Fibroblast of lung (primary cell): ENCODE data around the gene SAE1. TPM values are rescaled to one million over a fixed set of nuclear protein-coding genes. Genes with fewer than 3 reads are reported as not detected.

ENCODE experiments used
- DNase-seq, 2 donors: peaks; one replicate each; pipeline versions ENCODE4 v3.0.0 to v3.0.0-alpha.2; 2010; ENCODE audit warnings: low read depth in 2 of 2
- H2AFZ ChIP-seq: 2 replicates; pipeline ENCODE4 v1.5.1; 2012; ENCODE audit warnings: low read length, control low read depth, inconsistent platforms
- H3K27ac ChIP-seq: 2 replicates; pipeline ENCODE4 v1.5.1; 2011; ENCODE audit warnings: low read length, control low read depth; ENCODE audit not compliant: insufficient read depth
- H3K27me3 ChIP-seq: 2 replicates; pipeline ENCODE4 v1.5.1; 2011; ENCODE audit warnings: mild to moderate bottlenecking, low read length; ENCODE audit not compliant: control insufficient read depth, insufficient read depth
- H3K36me3 ChIP-seq: 2 replicates; pipeline ENCODE4 v1.5.1; 2011; ENCODE audit warnings: low read length; ENCODE audit not compliant: control insufficient read depth, insufficient read depth
- H3K4me1 ChIP-seq: 2 replicates; pipeline ENCODE4 v1.5.1; 2011; ENCODE audit warnings: low read length; ENCODE audit not compliant: control insufficient read depth, insufficient read depth; ENCODE audit errors: extremely low read depth
- H3K4me2 ChIP-seq: 2 replicates; pipeline ENCODE4 v1.5.1; 2011; ENCODE audit warnings: low read length, control low read depth; ENCODE audit not compliant: insufficient read depth; ENCODE audit errors: extremely low read depth
- H3K4me3 ChIP-seq, 4 experiments: fragments of 200-600 bp in 1 of 4; sonication (generic) in 1 of 4; replicated peaks in 1 of 4; 2 replicates each; pipeline ENCODE4 v1.5.1; 2011 to 2016; ENCODE audit warnings: low read length in 4 of 4, low read depth in 3 of 4, mild to moderate bottlenecking in 3 of 4, control low read depth in 2 of 4, inconsistent platforms in 1 of 4, mixed read lengths in 1 of 4; ENCODE audit not compliant: insufficient read depth in 1 of 4; ENCODE audit errors: control extremely low read depth in 1 of 4
- H3K79me2 ChIP-seq: 2 replicates; pipeline ENCODE4 v1.5.1; 2012; ENCODE audit warnings: mild to moderate bottlenecking, low read length, inconsistent platforms; ENCODE audit not compliant: control insufficient read depth, insufficient read depth
- H3K9ac ChIP-seq: 2 replicates; pipeline ENCODE4 v1.5.1; 2011; ENCODE audit warnings: mild to moderate bottlenecking, low read length, control low read depth; ENCODE audit not compliant: insufficient read depth
- H3K9me3 ChIP-seq: 2 replicates; pipeline ENCODE4 v1.5.1; 2012; ENCODE audit warnings: low read depth, low read length; ENCODE audit not compliant: control insufficient read depth, insufficient read depth
- H4K20me1 ChIP-seq: 2 replicates; pipeline ENCODE4 v1.5.1; 2011; ENCODE audit warnings: low read length; ENCODE audit not compliant: control insufficient read depth, insufficient read depth; ENCODE audit errors: extremely low read depth
- EZH2 ChIP-seq: IDR thresholded peaks from 2 replicates; pipeline ENCODE4 v1.5.1; 2012; ENCODE audit warnings: low read length, control low read depth, mild to moderate bottlenecking; ENCODE audit errors: missing control alignments
- polyA plus RNA-seq, 2 donors: library from polyadenylated mRNA; depleted of rRNA in 1 of 2; stranded (reverse) in 1 of 2; unstranded in 1 of 2; fragments of >200 nt; gene quantifications; 2 replicates each; pipeline ENCODE4 v1.2.1, GENCODE V29; 2011 to 2012; ENCODE audit warnings: missing spikeins in 1 of 2
- total RNA-seq: library from RNA; depleted of rRNA; stranded (reverse); fragments of >200 nt; gene quantifications from 2 replicates; pipeline ENCODE4 v1.2.1, GENCODE V29; 2014
- TF ChIP-seq, protein P1 (sequence below), 2 donors: IDR thresholded peaks in 1 of 2; conservative IDR thresholded peaks in 1 of 2; 1 replicate in 1 of 2; 2 replicates in 1 of 2; pipeline ENCODE4 v1.5.1; 2011 to 2012; ENCODE audit warnings: low read length in 2 of 2, control low read depth in 1 of 2, inconsistent platforms in 1 of 2, low read depth in 1 of 2, mild to moderate bottlenecking in 1 of 2

SAE1 gene
- total and polyA plus RNA-seq, 2 donors (not counting 1 experiment from before 2014, with no cell fraction given) = 97.9 to 152 TPM

DNA sequence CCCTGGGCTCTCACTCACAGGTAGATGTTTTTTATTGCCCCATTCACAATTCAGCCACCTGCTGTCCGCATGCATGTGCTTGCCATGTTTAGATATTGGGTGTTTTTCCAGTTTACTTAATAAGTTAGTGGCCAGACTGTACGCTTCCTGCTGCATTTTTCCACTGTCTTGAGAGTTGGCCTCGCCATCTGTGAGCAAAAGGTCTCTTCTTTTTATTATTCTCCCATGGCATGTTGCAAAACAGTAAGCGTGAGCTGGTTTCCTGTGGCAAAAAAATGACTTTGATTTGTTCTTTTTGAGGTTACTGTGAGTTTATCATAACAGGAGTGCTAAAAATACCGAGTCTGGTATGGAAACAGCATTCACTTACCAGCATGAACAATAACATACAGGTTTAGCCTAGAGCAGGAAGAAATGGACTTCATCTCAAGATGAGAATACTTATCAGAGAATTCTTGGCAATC lies 46.0 kb downstream of the SAE1 start:
- Histone ChIP-seq H3K9ac (no peak overlapping the region), H3K27me3 (no peaks in the 10 kb centered on the region), H3K9me3 (no peaks in the 10 kb centered on the region), H3K4me1 (peaks cover 4% of the 10 kb centered on the region), H3K27ac (no peak overlapping the region), H3K4me2 (no peak overlapping the region), H3K79me2 (peaks cover 9% of the 10 kb centered on the region), H3K4me3 (no peak overlapping the region), H3K36me3 (peaks cover 4% of the 10 kb centered on the region), H4K20me1 (no peaks in the 10 kb centered on the region), H2AFZ (no peak overlapping the region)
- peak; percentile 83 to 96 for DNase-seq
- TF ChIP-seq, protein P1, sequence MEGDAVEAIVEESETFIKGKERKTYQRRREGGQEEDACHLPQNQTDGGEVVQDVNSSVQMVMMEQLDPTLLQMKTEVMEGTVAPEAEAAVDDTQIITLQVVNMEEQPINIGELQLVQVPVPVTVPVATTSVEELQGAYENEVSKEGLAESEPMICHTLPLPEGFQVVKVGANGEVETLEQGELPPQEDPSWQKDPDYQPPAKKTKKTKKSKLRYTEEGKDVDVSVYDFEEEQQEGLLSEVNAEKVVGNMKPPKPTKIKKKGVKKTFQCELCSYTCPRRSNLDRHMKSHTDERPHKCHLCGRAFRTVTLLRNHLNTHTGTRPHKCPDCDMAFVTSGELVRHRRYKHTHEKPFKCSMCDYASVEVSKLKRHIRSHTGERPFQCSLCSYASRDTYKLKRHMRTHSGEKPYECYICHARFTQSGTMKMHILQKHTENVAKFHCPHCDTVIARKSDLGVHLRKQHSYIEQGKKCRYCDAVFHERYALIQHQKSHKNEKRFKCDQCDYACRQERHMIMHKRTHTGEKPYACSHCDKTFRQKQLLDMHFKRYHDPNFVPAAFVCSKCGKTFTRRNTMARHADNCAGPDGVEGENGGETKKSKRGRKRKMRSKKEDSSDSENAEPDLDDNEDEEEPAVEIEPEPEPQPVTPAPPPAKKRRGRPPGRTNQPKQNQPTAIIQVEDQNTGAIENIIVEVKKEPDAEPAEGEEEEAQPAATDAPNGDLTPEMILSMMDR (conservative IDR thresholded peaks at IDR 0.05 in 1 of 2, IDR thresholded peaks at IDR 0.05 in 1 of 2; ENCODE audit: low read depth in 1 of 2, low read length in 2 of 2) = no peak
- no peak for TF ChIP-seq EZH2

- H3K9ac ChIP-seq = no peak overlapping the region
- H4K20me1 ChIP-seq = no peaks in the 10 kb centered on the region
- H3K36me3 ChIP-seq = peaks cover 2% of the 10 kb centered on the region
- H3K9me3 ChIP-seq = no peaks in the 10 kb centered on the region
- H3K4me1 ChIP-seq = peaks cover 8% of the 10 kb centered on the region
- H3K4me3 ChIP-seq = no peak overlapping the region
- no peak overlapping the region for H3K27ac ChIP-seq
- no peak overlapping the region for H2AFZ ChIP-seq
- TF ChIP-seq, protein P1 (conservative IDR thresholded peaks at IDR 0.05 in 1 of 2, IDR thresholded peaks at IDR 0.05 in 1 of 2; ENCODE audit: low read depth in 1 of 2, low read length in 2 of 2) = no peak
- no peak for TF ChIP-seq EZH2
- DNase-seq = no peak
- no peaks in the 10 kb centered on the region for H3K27me3 ChIP-seq
- peaks cover 10% of the 10 kb centered on the region for H3K79me2 ChIP-seq
- H3K4me2 ChIP-seq = no peak overlapping the region
Observed at GRCh38 chr19:47179653-47180310, 49.1 kb downstream of the SAE1 start.

- Histone ChIP-seq H2AFZ (no peak overlapping the region), H3K4me3 (no peak overlapping the region), H3K36me3 (peaks cover 2% of the 10 kb centered on the region), H3K27ac (no peak overlapping the region), H3K9me3 (no peaks in the 10 kb centered on the region), H3K4me2 (no peak overlapping the region), H3K9ac (no peak overlapping the region), H4K20me1 (no peaks in the 10 kb centered on the region), H3K4me1 (peaks cover 4% of the 10 kb centered on the region), H3K79me2 (peaks cover 1% of the 10 kb centered on the region), H3K27me3 (no peaks in the 10 kb centered on the region)
- TF ChIP-seq, protein P1 (conservative IDR thresholded peaks at IDR 0.05 in 1 of 2, IDR thresholded peaks at IDR 0.05 in 1 of 2; ENCODE audit: low read depth in 1 of 2, low read length in 2 of 2) = no peak
- no peak for TF ChIP-seq EZH2
- no peak for DNase-seq
Observed at GRCh38 chr19:47183601-47184000, 53.0 kb downstream of the SAE1 start.
